Keratinocyte (primary cell): ENCODE measurements around the gene HS1BP3. TPM values are rescaled to one million over a fixed set of nuclear protein-coding genes. Genes with fewer than 3 reads are reported as not detected.

Experiments
- DNase-seq: peaks from one replicate; pipeline ENCODE4 v3.0.0-alpha.2; 2011; ENCODE audit warnings: low read depth, missing footprints, low spot score
- FAIRE-seq: peaks from 2 replicates; lab custom pipeline; 2011; peaks lifted over from hg19 to GRCh38; lab: Jason Lieb, UNC
- H2AFZ ChIP-seq: 2 replicates; pipeline ENCODE4 v1.6.0; 2012; ENCODE audit warnings: low read length, control low read depth, inconsistent platforms; ENCODE audit not compliant: control insufficient read depth
- H3K27ac ChIP-seq: 2 replicates; pipeline ENCODE4 v1.5.1; 2011; ENCODE audit warnings: low read length; ENCODE audit not compliant: control insufficient read depth, insufficient read depth
- H3K27me3 ChIP-seq: 3 replicates; pipeline ENCODE4 v1.6.0; 2011; ENCODE audit warnings: low read length; ENCODE audit not compliant: control insufficient read depth, insufficient read depth; ENCODE audit errors: extremely low read depth
- H3K36me3 ChIP-seq, 2 experiments: 2 replicates in 1 of 2; 3 replicates in 1 of 2; pipeline ENCODE4 v1.5.1; 2011; ENCODE audit warnings: low read length in 2 of 2, mild to moderate bottlenecking in 1 of 2; ENCODE audit not compliant: control insufficient read depth in 2 of 2, insufficient read depth in 2 of 2; ENCODE audit errors: extremely low read depth in 1 of 2
- H3K4me1 ChIP-seq: 3 replicates; pipeline ENCODE4 v1.5.1; 2011; ENCODE audit warnings: low read length; ENCODE audit not compliant: control insufficient read depth, insufficient read depth; ENCODE audit errors: extremely low read depth
- H3K4me2 ChIP-seq: 3 replicates; pipeline ENCODE4 v1.6.0; 2011; ENCODE audit warnings: low read depth, low read length; ENCODE audit not compliant: control insufficient read depth, insufficient read depth; ENCODE audit errors: extremely low read depth
- H3K4me3 ChIP-seq, 3 experiments: fragments of 200-600 bp in 1 of 3; sonication (generic) in 1 of 3; 2 replicates in 2 of 3; 3 replicates in 1 of 3; pipeline ENCODE4 v1.5.1; 2011 to 2016; ENCODE audit warnings: low read length in 3 of 3, mild to moderate bottlenecking in 3 of 3, control low read depth in 2 of 3, inconsistent platforms in 1 of 3, low read depth in 1 of 3, mixed read lengths in 1 of 3, mixed run types in 1 of 3, moderate library complexity in 1 of 3; ENCODE audit not compliant: control insufficient read depth in 2 of 3, insufficient read depth in 2 of 3; ENCODE audit errors: extremely low read depth in 1 of 3
- H3K79me2 ChIP-seq: 2 replicates; pipeline ENCODE4 v1.6.0; 2012; ENCODE audit warnings: low read length; ENCODE audit not compliant: control insufficient read depth, insufficient read depth
- H3K9ac ChIP-seq: 3 replicates; pipeline ENCODE4 v1.6.0; 2011; ENCODE audit warnings: low read length; ENCODE audit not compliant: control insufficient read depth, insufficient read depth; ENCODE audit errors: extremely low read depth
- H3K9me1 ChIP-seq: 3 replicates; pipeline ENCODE4 v1.6.0; 2011; ENCODE audit warnings: low read length; ENCODE audit not compliant: control insufficient read depth, insufficient read depth; ENCODE audit errors: extremely low read depth
- H3K9me3 ChIP-seq: 2 replicates; pipeline ENCODE4 v1.5.1; 2012; ENCODE audit warnings: low read depth, low read length; ENCODE audit not compliant: control insufficient read depth
- H4K20me1 ChIP-seq: 3 replicates; pipeline ENCODE4 v1.6.0; 2011; ENCODE audit warnings: low read length; ENCODE audit not compliant: control insufficient read depth, insufficient read depth; ENCODE audit errors: extremely low read depth
- EZH2 ChIP-seq: IDR thresholded peaks from one replicate; pipeline ENCODE4 v1.6.1; 2012; ENCODE audit warnings: inconsistent platforms, mild to moderate bottlenecking, low read length, moderate library complexity
- dilution Hi-C: fragments of 300-500 bp; cut with MboI; formaldehyde crosslinking; loops from one replicate; pipeline ENCODE4 v1.7.0; 2020; ENCODE audit warnings: low sequenced_read_pairs; ENCODE audit not compliant: extremely low pct_ligation_motif_present
- polyA plus RNA-seq, 5 experiments: library from polyadenylated mRNA; depleted of rRNA in 3 of 5; stranded (reverse) in 3 of 5; stranded (forward) in 1 of 5; unstranded in 1 of 5; fragments of >200 nt; gene quantifications; 1 replicate in 1 of 5; 2 replicates in 3 of 5; 3 replicates in 1 of 5; pipeline versions ENCODE4 v1.2.1 to v1.2.3, GENCODE V29; 2011 to 2012; ENCODE audit warnings: missing spikeins in 2 of 5, low read depth in 1 of 5, low replicate concordance in 1 of 5
- TF ChIP-seq, protein P1 (sequence below), 3 experiments: IDR thresholded peaks in 1 of 3; conservative IDR thresholded peaks in 1 of 3; optimal IDR thresholded peaks in 1 of 3; 2 replicates in 2 of 3; 3 replicates in 1 of 3; pipeline versions ENCODE3 to v1.5.1; 2011; ENCODE audit warnings: low read length in 3 of 3, mild to moderate bottlenecking in 3 of 3, moderate library complexity in 2 of 3, control low read depth in 1 of 3, inconsistent platforms in 1 of 3; ENCODE audit not compliant: insufficient read depth in 2 of 3; ENCODE audit errors: extremely low read depth in 1 of 3

Gene HS1BP3
- polyA plus RNA-seq, 1 donor (not counting 4 experiments of a cell fraction or from before 2014, with no cell fraction given), result 18.5 TPM

DNA sequence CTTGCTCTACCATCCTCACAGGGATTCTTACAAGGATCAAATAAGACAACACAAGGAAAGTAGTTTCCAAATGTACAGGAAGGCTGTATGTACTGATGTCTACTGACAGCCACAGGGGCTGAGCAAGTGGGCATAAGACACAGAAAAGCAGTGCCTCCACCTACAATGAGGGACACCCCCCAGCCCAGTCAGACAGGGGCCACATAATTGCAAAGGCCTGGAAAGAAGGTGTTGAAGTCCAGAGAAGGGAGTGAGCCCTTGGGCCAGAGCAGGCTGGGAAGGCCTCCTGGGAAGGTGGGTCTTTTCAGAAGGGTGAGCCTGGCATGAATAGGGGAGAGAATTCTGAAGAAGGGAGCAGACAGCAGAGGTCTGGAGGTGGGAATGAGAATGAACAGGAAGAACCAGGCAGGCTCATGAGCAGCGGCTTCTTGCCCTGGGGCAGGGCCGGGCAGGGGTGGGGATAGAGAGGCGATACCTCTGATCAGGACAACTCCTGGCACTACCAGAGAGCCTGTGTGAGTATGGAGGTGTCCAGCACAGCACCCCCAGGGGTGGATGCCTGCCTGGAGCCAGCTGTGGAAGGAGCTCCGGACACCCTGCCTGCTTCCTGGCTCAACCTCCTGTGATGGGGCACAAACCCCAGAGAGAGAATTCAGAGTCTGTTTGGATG is 30.1 kb downstream of the HS1BP3 start:
- H3K27ac ChIP-seq, result no peak overlapping the region
- H3K4me2 ChIP-seq, result no peak overlapping the region
- H3K79me2 ChIP-seq, result no peaks in the 10 kb centered on the region
- FAIRE-seq (no peak), DNase-seq (no peak)
- H4K20me1 ChIP-seq, result no peaks in the 10 kb centered on the region
- H3K36me3 ChIP-seq, result peaks cover 7 to 26% of the 10 kb centered on the region in 2 experiments
- dilution Hi-C loops, result no loop called here
- H3K9me1 ChIP-seq, result no peaks in the 10 kb centered on the region
- H3K4me3 ChIP-seq, result no peak overlapping the region
- no peak overlapping the region for H3K9ac ChIP-seq
- H2AFZ ChIP-seq, result no peak overlapping the region
- H3K27me3 ChIP-seq, result no peaks in the 10 kb centered on the region
- TF ChIP-seq EZH2, result no peak
- TF ChIP-seq, protein P1, sequence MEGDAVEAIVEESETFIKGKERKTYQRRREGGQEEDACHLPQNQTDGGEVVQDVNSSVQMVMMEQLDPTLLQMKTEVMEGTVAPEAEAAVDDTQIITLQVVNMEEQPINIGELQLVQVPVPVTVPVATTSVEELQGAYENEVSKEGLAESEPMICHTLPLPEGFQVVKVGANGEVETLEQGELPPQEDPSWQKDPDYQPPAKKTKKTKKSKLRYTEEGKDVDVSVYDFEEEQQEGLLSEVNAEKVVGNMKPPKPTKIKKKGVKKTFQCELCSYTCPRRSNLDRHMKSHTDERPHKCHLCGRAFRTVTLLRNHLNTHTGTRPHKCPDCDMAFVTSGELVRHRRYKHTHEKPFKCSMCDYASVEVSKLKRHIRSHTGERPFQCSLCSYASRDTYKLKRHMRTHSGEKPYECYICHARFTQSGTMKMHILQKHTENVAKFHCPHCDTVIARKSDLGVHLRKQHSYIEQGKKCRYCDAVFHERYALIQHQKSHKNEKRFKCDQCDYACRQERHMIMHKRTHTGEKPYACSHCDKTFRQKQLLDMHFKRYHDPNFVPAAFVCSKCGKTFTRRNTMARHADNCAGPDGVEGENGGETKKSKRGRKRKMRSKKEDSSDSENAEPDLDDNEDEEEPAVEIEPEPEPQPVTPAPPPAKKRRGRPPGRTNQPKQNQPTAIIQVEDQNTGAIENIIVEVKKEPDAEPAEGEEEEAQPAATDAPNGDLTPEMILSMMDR (optimal IDR thresholded peaks at IDR 0.05 in 1 of 3, IDR thresholded peaks at IDR 0.05 in 1 of 3, conservative IDR thresholded peaks at IDR 0.05 in 1 of 3; ENCODE audit: extremely low read depth in 1 of 3, insufficient read depth in 2 of 3, low read length in 3 of 3), result no peak
- H3K4me1 ChIP-seq, result peaks cover 13% of the 10 kb centered on the region
- no peaks in the 10 kb centered on the region for H3K9me3 ChIP-seq

DNA sequence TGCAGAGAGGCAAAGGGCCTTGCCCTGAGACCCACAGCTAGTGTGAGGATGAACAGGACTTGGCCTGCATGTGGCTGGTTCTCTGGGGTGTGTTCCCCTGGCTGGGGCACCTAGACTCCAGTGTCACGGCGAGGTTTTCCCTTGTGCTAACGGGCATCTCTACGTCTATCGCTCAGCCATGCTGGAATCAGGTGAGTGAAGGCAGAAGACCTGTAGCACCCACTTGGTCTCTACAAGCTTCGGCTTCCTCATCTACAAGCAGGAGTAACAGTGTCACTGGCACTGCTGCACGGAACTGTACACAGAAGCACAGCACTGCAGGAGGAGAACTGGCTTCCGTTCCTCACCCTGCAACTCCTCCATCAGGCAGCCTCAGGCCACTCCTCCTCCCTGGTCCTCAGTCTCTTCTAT is 30.6 kb downstream of the HS1BP3 start:
- H3K27me3 ChIP-seq, result no peaks in the 10 kb centered on the region
- H3K4me2 ChIP-seq, result no peak overlapping the region
- peaks cover 7 to 26% of the 10 kb centered on the region in 2 experiments for H3K36me3 ChIP-seq
- no peak overlapping the region for H3K9ac ChIP-seq
- no peak for FAIRE-seq
- H3K9me3 ChIP-seq, result no peaks in the 10 kb centered on the region
- no peak for TF ChIP-seq EZH2
- TF ChIP-seq, protein P1 (optimal IDR thresholded peaks at IDR 0.05 in 1 of 3, IDR thresholded peaks at IDR 0.05 in 1 of 3, conservative IDR thresholded peaks at IDR 0.05 in 1 of 3; ENCODE audit: extremely low read depth in 1 of 3, insufficient read depth in 2 of 3, low read length in 3 of 3), result no peak
- H3K79me2 ChIP-seq, result no peaks in the 10 kb centered on the region
- no peak for DNase-seq
- H4K20me1 ChIP-seq, result no peaks in the 10 kb centered on the region
- dilution Hi-C loops, result no loop called here
- H2AFZ ChIP-seq, result no peak overlapping the region
- H3K4me1 ChIP-seq, result peaks cover 13% of the 10 kb centered on the region
- H3K4me3 ChIP-seq, result no peak overlapping the region
- H3K27ac ChIP-seq, result no peak overlapping the region
- no peaks in the 10 kb centered on the region for H3K9me1 ChIP-seq
